GM23248 (cell line): ENCODE data around the gene NAV3. TPM values are rescaled to one million over a fixed set of nuclear protein-coding genes. Genes with fewer than 3 reads are reported as not detected.

Experiments
- DNase-seq: peaks from one replicate; pipeline ENCODE4 v3.0.0-alpha.2; 2015
- H2AFZ ChIP-seq: fragments of 200-600 bp; sonication (generic); 2 replicates; pipeline ENCODE4 v1.6.1; 2016; ENCODE audit warnings: antibody characterized with exemption
- H3F3A ChIP-seq: fragments of 200-600 bp; sonication (generic); 2 replicates; pipeline ENCODE4 v1.6.1; 2016; ENCODE audit warnings: mild to moderate bottlenecking, antibody characterized with exemption, mixed run types; ENCODE audit not compliant: insufficient read depth
- H3K27ac ChIP-seq: fragments of 200-600 bp; sonication (generic); 2 replicates; pipeline ENCODE4 v1.5.1; 2016; ENCODE audit warnings: mild to moderate bottlenecking
- H3K27me3 ChIP-seq: fragments of 200-600 bp; sonication (generic); replicated peaks from 2 replicates; pipeline ENCODE4 v1.6.1; 2016; ENCODE audit warnings: mild to moderate bottlenecking; ENCODE audit not compliant: insufficient read depth
- H3K36me3 ChIP-seq: fragments of 200-600 bp; sonication (generic); 2 replicates; pipeline ENCODE4 v1.6.1; 2016; ENCODE audit warnings: low read depth, mild to moderate bottlenecking
- H3K4me1 ChIP-seq: fragments of 200-600 bp; sonication (generic); 2 replicates; pipeline ENCODE4 v1.6.1; 2016; ENCODE audit warnings: mild to moderate bottlenecking; ENCODE audit not compliant: insufficient read depth
- H3K4me2 ChIP-seq: fragments of 200-600 bp; sonication (generic); one replicate; pipeline ENCODE4 v1.6.1; 2016; ENCODE audit warnings: mild to moderate bottlenecking; ENCODE audit not compliant: unreplicated experiment
- H3K4me3 ChIP-seq: fragments of 200-600 bp; sonication (generic); 2 replicates; pipeline ENCODE4 v1.5.1; 2016; ENCODE audit warnings: mild to moderate bottlenecking
- H3K79me2 ChIP-seq: fragments of 200-600 bp; sonication (generic); 2 replicates; pipeline ENCODE4 v1.6.1; 2016; ENCODE audit warnings: mild to moderate bottlenecking; ENCODE audit not compliant: insufficient read depth
- H3K9ac ChIP-seq: fragments of 200-600 bp; sonication (generic); 2 replicates; pipeline ENCODE4 v1.6.1; 2016; ENCODE audit warnings: mild to moderate bottlenecking
- H3K9me2 ChIP-seq: fragments of 200-600 bp; sonication (generic); 2 replicates; pipeline ENCODE4 v1.6.1; 2016; ENCODE audit warnings: mixed run types, mild to moderate bottlenecking, moderate library complexity; ENCODE audit not compliant: insufficient read depth
- H3K9me3 ChIP-seq: fragments of 200-600 bp; sonication (generic); one replicate; pipeline ENCODE4 v1.6.1; 2017; ENCODE audit warnings: low read depth
- H4K20me1 ChIP-seq: fragments of 200-600 bp; sonication (generic); 2 replicates; pipeline ENCODE4 v1.6.0; 2016; ENCODE audit not compliant: insufficient read depth
- EZH2 ChIP-seq: fragments of 200-600 bp; sonication (generic); IDR thresholded peaks from 2 replicates; pipeline ENCODE4 v1.6.1; 2018; ENCODE audit warnings: antibody characterized with exemption, mild to moderate bottlenecking; ENCODE audit not compliant: insufficient read depth, poor library complexity, severe bottlenecking
- EZH2phosphoT487 ChIP-seq: fragments of 200-600 bp; sonication (generic); IDR thresholded peaks from 2 replicates; pipeline ENCODE4 v1.6.1; 2018; ENCODE audit warnings: antibody characterized with exemption, moderate library complexity, mild to moderate bottlenecking, low read depth; ENCODE audit not compliant: insufficient read depth
- WGBS, 2 experiments: methylation state at CpG; one replicate each; pipeline ENCODE4 v1.1.6; 2015 to 2017; ENCODE audit warnings: low lambda C conversion rate in 2 of 2, low coverage in 1 of 2; ENCODE audit errors: missing lambda C conversion rate in 2 of 2; 5-methylcytosine and 5-hydroxymethylcytosine counted together
- in situ Hi-C: fragments of 300-500 bp; cut with MboI; formaldehyde crosslinking; loops from 2 replicates; pipeline ENCODE4 v1.15.0; 2020
- polyA plus RNA-seq: library from polyadenylated mRNA; unstranded; fragments of >200 nt; fragmentation: Nextera tagmentation; extraction: Ambion mirVana; gene quantifications from 2 replicates; pipeline ENCODE4 v1.2.1, GENCODE V29; 2016
- total RNA-seq: library from RNA; depleted of rRNA; stranded (reverse); fragments of >200 nt; shearing (Covaris generic); gene quantifications from 2 replicates; pipeline ENCODE4 v1.2.3, GENCODE V29; 2014

Gene NAV3
- total and polyA plus RNA-seq, 2 experiments from 2014 or later, result 24.2 to 69.9 TPM

GRCh38 chr12:78179346-78179745, 348.7 kb downstream of the NAV3 start:
- no peak for DNase-seq

GRCh38 chr12:78181544-78182162, 351.0 kb downstream of the NAV3 start:
- no peak overlapping the region for H2AFZ ChIP-seq
- H3K4me1 ChIP-seq, result peaks cover 32% of the 10 kb centered on the region
- no peak overlapping the region for H3K4me2 ChIP-seq
- H3K9me3 ChIP-seq, result no peaks in the 10 kb centered on the region
- WGBS, 2 experiments, result 45 to 54% methylated on average over 3 of the region's 3 CpGs
- H3K36me3 ChIP-seq, result peaks cover 74% of the 10 kb centered on the region
- H3K27ac ChIP-seq, result no peak overlapping the region
- H3K27me3 ChIP-seq, result no peaks in the 10 kb centered on the region
- H3K9me2 ChIP-seq, result no peaks in the 10 kb centered on the region
- DNase-seq, result peak; percentile 41
- no peaks in the 10 kb centered on the region for H4K20me1 ChIP-seq
- H3F3A ChIP-seq, result peaks cover 58% of the 10 kb centered on the region
- H3K4me3 ChIP-seq, result no peak overlapping the region
- TF ChIP-seq EZH2phosphoT487 (no peak), EZH2 (no peak)
- H3K9ac ChIP-seq, result no peak overlapping the region
- in situ Hi-C loops, result no loop called here
- H3K79me2 ChIP-seq, result no peaks in the 10 kb centered on the region

More at GRCh38 chr12:78179346-78179745, 348.7 kb downstream of the NAV3 start:
- H3K9me3 ChIP-seq, result no peaks in the 10 kb centered on the region
- H3K27me3 ChIP-seq, result no peaks in the 10 kb centered on the region
- no peak overlapping the region for H3K9ac ChIP-seq
- no peak for TF ChIP-seq EZH2
- no peak for TF ChIP-seq EZH2phosphoT487
- H3K27ac ChIP-seq, result no peak overlapping the region
- H2AFZ ChIP-seq, result no peak overlapping the region
- in situ Hi-C loops, result no loop called here
- no peak overlapping the region for H3K4me2 ChIP-seq
- H3F3A ChIP-seq, result peaks cover 37% of the 10 kb centered on the region
- H3K4me1 ChIP-seq, result peaks cover 9% of the 10 kb centered on the region
- H3K4me3 ChIP-seq, result no peak overlapping the region
- H3K9me2 ChIP-seq, result no peaks in the 10 kb centered on the region
- H3K36me3 ChIP-seq, result peaks cover 84% of the 10 kb centered on the region
- 89 to 91% methylated on average over 6 of the region's 6 CpGs for WGBS, 2 experiments
- no peaks in the 10 kb centered on the region for H4K20me1 ChIP-seq
- no peaks in the 10 kb centered on the region for H3K79me2 ChIP-seq

DNA sequence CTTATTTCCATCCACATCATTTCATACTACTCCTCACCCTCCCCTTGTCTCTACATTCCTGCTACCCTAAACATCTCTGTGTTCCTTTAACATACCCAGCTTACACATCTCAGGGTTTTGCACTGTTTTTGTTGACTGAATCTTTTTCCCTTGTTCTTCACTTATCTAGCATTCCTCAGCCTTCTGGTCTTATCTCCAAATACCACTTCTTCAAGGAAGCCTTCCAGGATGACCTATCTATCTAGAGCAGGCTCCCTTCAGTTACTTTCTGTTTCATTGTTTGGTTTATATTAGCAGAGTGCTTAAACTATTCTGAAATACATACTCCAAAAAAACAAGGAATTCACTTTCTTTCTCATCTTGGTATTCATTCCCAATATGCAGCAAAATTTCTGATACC, 353.1 kb downstream of the NAV3 start:
- no peak for TF ChIP-seq EZH2phosphoT487
- TF ChIP-seq EZH2, result no peak
- Histone ChIP-seq H3K36me3 (peaks cover 66% of the 10 kb centered on the region), H3K4me1 (peaks cover 40% of the 10 kb centered on the region), H3F3A (peaks cover 63% of the 10 kb centered on the region), H3K79me2 (no peaks in the 10 kb centered on the region), H3K9ac (no peak overlapping the region), H3K27ac (no peak overlapping the region), H2AFZ (no peak overlapping the region), H3K4me2 (no peak overlapping the region), H3K4me3 (no peak overlapping the region), H3K27me3 (no peaks in the 10 kb centered on the region), H3K9me2 (no peaks in the 10 kb centered on the region; the same call in 1 of the 2 replicates), H4K20me1 (no peaks in the 10 kb centered on the region), H3K9me3 (no peaks in the 10 kb centered on the region)
- in situ Hi-C loops, result no loop called here
- DNase-seq, result no peak

GRCh38 chr12:78185109-78185508, 354.4 kb downstream of the NAV3 start:
- H3K36me3 ChIP-seq, result peaks cover 64% of the 10 kb centered on the region
- in situ Hi-C loops, result no loop called here
- no peaks in the 10 kb centered on the region for H4K20me1 ChIP-seq
- peaks cover 53% of the 10 kb centered on the region for H3K4me1 ChIP-seq
- H3K4me2 ChIP-seq, result peak overlapping the region; percentile 53
- no peaks in the 10 kb centered on the region for H3K27me3 ChIP-seq
- H3K9me3 ChIP-seq, result no peaks in the 10 kb centered on the region
- no peaks in the 10 kb centered on the region for H3K79me2 ChIP-seq
- no peaks in the 10 kb centered on the region; the same call in 1 of the 2 replicates for H3K9me2 ChIP-seq
- no peak overlapping the region for H3K4me3 ChIP-seq
- H3K27ac ChIP-seq, result peak overlapping the region; percentile 53
- DNase-seq, result peak; percentile 80
- peaks cover 62% of the 10 kb centered on the region for H3F3A ChIP-seq
- no peak overlapping the region for H3K9ac ChIP-seq
- no peak overlapping the region for H2AFZ ChIP-seq
- TF ChIP-seq EZH2, result no peak
- TF ChIP-seq EZH2phosphoT487, result no peak

GRCh38 chr12:78185651-78186050, 355.0 kb downstream of the NAV3 start:
- H3K36me3 ChIP-seq, result peaks cover 64% of the 10 kb centered on the region
- in situ Hi-C loops, result no loop called here

More at GRCh38 chr12:78185651-78186050, 355.0 kb downstream of the NAV3 start:
- Histone ChIP-seq H3K27me3 (no peaks in the 10 kb centered on the region), H3K79me2 (no peaks in the 10 kb centered on the region), H3K4me3 (0 out of 2 replicates have a peak overlapping the region, but pooled peaks have one; percentile 4), H3F3A (peaks cover 61% of the 10 kb centered on the region), H3K9me3 (no peaks in the 10 kb centered on the region), H4K20me1 (no peaks in the 10 kb centered on the region), H2AFZ (no peak overlapping the region), H3K4me1 (peaks cover 58% of the 10 kb centered on the region), H3K9me2 (no peaks in the 10 kb centered on the region; the same call in 1 of the 2 replicates), H3K9ac (no peak overlapping the region), H3K27ac (peak overlapping the region; percentile 53), H3K4me2 (peak overlapping the region; percentile 11)
- WGBS, 2 experiments, result 92% methylated on average over 2 of the region's 2 CpGs
- DNase-seq, result no peak
- TF ChIP-seq EZH2, result no peak
- no peak for TF ChIP-seq EZH2phosphoT487
